GM11168 (cell line): ENCODE data around the gene LAMB4.
"Not testable (repeated sequence)": the region's sequence is repeated elsewhere in the genome, so short reads cannot be mapped to it uniquely, and the experiment has no call there.

ENCODE experiments used
- in situ Hi-C: fragments of 300-500 bp; cut with MboI; formaldehyde crosslinking; loops from one replicate; pipeline ENCODE4 v1.12.0; 2022; ENCODE audit warnings: low sequenced_read_pairs; ENCODE audit not compliant: unreplicated experiment

The LAMB4 gene

DNA sequence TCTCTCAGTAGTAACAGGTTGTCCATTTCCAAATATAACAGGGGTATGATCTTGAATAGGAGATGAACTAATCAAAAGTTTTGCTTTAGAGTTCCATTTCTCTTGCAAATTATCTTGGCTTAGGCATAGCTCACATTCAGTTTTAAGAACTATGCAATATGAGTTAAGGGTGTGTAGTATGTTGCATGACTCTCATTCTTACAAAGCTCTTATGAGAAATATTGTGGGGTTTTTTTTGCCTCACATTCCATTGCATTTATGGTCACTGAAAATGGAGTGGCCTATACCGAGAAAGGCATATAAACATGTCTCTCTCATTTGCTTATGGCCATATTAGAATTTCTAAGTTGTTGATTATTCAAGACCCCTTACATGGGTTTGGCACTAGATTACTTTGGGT, 78.7 kb downstream of the LAMB4 start:
- in situ Hi-C loops, result no loop called here

DNA sequence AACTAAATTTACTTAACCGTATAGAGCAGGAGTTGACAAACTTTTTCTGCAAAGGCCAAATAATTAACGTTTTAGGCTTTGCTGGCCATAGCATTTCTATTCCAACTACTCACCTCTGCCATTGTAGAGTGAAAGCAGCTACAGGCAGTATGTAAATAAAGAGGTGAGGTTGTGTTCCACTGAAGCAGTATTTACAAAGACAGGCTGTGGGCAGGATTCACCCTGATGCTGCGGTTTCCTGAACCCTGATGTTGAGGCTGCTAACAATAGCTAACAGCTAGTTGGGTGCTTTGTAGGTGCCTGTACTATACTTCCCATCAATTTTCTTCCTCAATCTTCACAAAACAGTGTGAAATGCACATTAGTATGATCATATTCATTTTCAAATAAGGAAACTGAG, 80.2 kb downstream of the LAMB4 start:
- in situ Hi-C loops, result no loop called here

DNA sequence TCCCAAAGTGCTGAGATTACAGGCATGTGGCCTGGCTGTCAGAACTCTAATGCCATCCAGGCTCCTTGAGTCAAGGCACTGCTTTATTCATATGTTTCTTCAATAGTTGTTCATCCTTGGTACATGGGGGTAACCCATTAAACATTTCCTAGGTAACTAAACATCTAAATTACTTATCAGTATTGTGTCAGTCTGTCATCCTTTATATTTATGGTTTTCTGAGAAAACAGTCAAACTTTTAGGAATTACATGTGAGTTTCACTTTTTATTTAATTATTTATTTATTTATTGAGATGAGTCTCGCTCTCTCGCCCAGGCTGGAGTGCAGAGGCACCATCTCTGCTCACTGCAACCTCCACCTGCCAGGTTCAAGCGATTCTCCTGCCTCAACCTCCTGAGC, 81.7 kb downstream of the LAMB4 start:
- in situ Hi-C loops, result no loop called here

DNA sequence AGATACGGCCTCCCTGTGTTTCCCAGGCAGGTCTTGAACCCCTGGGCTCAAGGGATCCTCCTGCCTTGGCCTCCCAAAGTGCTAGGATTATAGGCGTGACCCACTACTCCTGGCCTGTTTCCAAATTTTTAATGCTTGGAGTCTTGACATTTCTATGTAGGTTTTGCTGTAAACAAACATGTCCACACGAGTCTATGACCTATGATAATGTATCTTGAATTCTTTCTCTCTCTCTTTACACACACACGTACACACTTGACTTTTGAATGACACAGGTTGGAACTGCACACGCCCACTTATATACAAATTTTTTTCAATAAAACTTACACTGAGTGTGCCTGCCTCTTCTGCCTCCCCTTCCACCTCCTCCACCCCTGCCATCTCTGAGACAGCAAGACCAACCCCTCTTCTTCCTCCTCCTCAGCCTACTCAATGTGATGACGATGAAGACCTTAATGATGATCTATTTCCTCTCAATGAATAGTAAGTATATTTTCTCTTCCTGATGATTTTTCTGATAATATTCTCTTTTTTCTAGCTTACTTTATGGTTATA, 83.1 kb downstream of the LAMB4 start:
- in situ Hi-C loops, result no loop called here

DNA sequence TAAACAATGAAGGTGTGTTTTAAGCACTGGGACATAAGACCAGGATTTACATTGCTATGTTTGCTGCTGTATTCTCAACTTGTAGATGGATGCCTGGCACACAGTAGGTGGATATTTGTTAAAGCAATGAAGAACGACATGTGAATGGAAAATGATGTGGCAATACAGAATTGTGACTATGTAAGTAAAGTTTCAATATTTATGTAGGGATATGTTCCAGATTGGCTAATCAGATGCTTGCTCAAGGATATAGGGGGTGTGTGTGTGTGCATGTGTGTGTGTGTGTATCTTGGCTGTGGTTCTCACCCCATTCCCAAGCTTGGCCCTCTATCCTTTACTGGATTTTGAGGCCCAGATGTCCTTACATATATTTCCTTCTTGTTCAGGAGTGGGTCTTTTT, 84.5 kb downstream of the LAMB4 start:
- in situ Hi-C loops, result no loop called here

DNA sequence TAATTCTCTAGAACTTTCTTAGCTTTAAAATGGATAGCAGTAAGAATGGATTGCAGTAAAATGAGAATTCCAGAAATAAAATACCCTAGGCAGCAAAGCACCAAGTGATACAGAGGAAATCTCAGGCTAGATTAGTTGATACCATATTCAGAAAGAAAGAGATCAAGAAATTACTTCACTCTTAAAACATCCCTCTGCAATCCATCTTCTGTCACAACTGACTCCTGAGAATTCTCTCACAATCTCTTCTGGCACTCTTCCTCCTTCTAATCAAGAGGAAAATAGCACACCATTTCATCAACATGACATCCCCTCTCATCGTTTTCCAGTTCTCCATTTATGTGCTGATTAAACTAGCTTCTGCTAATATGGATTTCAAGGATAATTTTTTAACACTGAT, 85.0 kb downstream of the LAMB4 start:
- in situ Hi-C loops, result no loop called here

DNA sequence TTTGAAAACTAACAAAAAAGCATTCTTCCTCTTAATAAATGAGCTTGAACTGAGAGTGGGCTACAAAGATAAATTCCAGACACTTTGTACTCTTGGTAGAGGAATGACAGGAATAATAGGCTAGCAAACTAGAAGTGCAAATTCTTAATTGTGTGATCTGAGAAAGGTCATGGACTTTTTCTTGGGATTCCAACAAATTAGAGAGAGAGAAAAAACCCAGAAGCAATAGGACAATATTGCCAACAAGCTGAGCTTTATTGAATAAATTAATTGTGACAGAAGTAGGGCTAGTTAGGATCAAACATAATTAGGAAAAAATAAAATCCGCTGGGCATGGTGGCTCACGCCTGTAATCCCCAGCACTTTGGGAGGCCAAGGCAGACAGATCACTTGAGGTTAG, 85.8 kb downstream of the LAMB4 start:
- in situ Hi-C loops, result no loop called here

DNA sequence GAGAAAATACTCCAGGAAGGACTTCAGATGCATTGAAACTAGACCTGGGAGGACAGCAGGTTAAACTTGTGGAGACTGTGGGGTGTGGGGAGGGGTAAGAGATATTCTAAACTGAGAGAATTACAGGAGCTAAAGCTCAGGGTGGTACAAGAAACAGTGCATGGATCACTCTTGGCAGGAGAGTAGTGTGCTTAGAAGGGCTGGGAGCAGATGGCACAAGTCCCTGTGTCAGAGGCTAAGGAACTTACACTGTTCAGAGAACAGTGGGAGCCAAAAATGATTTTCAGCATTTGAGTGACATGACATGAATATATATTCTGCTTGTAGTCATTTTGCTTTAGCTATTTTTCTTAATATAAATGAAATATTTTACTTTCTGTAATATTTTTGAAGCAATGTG, 91.2 kb downstream of the LAMB4 start:
- in situ Hi-C loops, result no loop called here

DNA sequence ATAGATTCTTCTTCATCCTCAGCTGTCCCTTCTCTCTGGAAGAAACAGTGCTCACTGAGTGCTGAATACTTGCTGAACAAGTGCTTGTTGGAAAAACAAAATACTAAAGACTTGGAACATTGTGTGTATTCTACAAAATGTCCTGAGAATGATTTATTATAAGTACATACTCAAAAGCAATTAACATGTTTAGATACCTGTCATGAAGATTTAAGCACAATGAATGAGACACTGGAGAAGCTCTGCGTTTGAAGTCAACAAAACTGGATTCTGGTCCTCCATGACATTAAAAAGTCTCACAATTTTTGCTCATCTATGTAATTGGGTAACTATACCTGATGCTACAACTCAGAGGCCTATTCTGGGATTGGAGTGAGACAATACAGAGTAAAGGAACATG, 92.4 kb downstream of the LAMB4 start:
- in situ Hi-C loops, result no loop called here

DNA sequence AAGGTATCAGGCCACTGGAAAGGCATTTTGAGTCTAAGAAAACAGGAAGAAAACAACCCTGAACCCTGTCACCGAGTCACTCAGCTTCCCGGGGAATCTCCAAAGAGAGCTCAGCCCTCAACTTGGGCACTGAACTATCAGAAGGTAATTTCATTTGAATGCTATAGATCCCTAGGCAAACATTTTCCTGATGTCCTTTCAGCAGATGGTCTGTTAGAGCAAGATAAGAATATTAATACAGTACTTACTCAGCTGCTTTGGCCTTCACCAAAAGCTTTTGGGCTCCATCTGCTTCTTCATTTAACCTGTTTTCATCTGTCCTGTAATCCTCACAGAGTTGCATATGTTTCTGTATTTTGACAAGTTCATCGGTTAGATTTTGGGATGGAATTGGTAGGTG, 93.0 kb downstream of the LAMB4 start:
- in situ Hi-C loops, result no loop called here

DNA sequence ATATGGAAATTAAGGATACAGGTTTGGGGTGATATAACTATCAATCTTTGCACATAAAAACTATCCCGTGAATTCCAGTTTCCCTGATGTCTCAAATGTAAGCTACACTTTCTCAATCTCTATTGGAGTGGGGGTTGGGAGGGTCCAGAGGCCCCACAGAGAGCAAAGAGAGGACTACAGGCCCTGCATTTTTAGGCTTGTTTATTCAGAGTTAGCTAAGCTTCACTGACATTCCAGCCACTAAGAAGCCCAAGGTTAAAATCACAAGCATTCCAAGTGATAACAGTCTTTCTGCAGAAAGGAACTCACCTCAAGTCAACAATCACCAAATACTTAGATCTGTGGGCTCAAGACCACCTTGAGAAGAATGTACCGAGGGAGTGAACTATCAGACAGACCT, 95.6 kb downstream of the LAMB4 start:
- in situ Hi-C loops, result no loop called here

DNA sequence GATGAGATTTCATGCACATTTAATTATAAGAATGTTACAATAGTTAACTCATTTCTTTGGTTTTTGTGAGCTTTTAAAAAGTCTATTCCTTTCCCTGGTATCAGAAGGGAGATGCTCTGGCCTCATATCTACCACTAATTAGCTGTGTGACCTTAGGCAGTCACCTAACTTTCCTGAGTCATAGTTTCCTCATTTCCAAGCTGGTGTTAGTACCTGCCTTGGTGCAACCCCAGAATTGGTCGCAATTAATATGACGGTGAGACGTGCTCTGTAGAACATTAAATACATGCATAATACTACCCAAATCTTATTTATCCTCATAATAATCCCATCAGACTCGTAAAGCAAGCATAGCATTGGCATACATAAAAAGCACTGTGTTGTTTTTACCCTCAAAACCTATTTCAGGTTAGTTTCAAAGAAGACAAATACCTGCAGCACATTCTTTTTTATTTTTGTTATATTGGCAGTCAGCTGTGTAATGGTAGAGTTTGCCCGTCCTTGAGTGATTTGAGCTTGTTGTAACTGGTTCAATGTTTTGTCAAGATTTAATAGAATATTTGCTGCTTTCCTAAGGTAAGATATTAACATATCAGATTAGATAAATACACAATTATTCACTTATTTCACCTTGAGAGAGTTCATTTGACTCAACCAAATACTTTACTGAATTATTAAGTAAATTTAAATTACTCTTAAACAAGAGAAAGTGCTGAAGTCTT, 96.2 kb downstream of the LAMB4 start:
- in situ Hi-C loops, result no loop called here

DNA sequence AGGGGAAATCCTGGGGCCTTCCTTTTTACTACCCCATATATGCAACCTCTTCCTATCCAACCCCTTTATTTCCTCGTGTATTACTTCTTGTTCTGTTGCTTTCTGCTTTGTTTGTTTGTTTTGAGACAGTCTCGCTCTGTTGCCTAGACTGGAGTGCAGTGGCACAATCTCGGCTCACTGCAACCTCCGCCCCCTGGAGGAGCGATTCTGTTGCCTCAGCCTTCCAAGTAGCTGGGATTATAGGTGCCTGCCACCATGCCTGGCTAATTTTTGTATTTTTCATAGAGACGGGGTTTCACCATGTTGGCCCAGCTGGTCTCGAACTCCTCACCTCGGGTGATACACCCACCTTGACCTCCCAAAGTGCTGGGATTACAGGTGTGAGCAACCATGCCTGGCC, 96.9 kb downstream of the LAMB4 start:
- in situ Hi-C loops, result not testable (repeated sequence)

DNA sequence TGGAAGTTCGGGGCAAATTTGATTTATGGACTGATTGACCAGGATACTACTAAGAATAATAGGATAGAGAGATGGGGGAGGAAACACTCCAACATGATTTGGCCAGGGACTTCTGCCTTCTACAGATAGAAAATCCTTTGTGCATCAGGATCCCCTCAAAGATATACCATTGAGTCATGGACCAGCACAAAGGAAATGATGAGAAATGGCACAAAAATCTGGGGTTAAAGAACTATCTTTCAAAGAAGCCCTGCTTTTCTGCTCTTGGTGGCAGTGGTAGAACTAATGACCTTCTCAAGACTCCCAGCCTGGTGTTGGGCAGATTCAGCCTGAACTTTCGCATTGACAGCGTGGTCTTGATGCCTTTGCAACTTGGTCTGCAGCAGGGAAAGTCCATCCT, 99.6 kb downstream of the LAMB4 start:
- in situ Hi-C loops, result no loop called here

DNA sequence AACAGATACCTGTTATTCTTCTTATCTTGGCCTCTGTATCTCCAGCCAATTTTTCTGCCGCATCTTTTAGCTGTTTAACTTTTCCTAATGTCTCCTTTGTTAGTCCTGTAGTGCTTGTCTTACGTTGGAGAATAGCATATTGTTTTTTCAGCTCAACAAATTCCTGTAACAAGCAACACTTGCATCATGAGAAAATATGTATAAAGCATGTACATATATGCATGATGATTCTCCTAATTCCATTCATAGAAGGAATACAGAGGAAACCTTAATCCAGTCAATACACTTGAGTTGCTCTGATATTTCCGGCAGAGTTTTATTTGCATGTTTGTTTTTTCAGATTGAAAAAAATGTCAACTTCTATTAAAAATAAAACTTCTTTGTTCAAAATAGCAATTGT, 101.1 kb downstream of the LAMB4 start:
- in situ Hi-C loops, result no loop called here

DNA sequence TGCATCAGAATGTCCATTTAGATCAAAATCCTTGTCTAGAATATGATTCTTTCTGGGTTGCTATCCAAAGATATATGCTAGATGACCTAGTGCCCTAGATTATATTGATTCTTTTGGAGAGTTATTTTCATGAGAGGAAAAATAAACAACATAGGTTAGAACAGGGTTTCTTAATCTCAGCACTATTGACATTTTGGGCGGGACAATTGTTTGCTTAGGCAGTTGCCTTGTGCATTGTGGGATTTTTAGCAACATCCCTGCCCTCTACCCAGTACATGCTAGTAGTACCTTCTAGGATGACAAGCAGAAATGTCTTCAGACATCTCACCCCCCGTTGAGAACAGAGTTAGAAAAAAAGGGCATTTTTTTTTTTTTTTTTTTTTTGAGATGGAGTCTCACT, 102.0 kb downstream of the LAMB4 start:
- in situ Hi-C loops, result no loop called here

DNA sequence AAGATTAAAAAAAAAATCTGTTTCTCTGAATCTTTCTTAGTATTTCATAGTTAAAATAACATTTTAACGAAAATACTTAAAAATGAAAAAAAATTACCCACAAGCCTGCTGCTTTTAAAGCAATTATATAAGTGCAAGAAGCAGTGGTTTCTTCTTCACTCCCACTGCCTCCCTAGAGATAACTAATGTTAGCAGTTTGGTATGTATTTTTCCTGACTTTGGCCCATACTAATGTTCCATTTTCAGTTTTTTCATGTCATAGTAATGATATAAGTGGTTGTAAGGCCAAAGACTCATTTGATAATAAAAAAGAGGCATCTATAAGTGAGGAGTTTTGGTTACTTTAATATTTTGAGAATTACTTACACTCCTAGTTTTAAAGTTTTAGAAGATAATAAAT, 102.9 kb downstream of the LAMB4 start:
- in situ Hi-C loops, result no loop called here

DNA sequence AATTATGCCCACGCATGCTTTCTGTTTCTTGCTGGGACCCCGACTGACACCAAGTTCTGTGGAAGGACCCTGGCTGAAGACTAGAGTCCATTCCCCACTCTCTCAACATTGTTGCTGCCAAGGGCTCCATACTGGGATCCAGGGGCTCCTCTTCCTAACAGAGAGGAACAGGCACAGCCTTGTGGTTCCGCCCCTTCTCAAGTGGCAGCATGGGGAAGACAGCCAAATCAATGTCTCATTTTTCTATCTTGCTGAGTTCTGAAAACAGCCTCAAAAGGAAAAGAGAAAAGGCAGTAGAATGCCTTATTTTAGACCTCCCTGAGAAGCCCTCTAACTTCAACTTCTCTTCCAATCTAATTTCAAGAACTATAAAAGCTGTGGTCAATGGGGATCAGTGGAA, 103.5 kb downstream of the LAMB4 start:
- in situ Hi-C loops, result no loop called here

DNA sequence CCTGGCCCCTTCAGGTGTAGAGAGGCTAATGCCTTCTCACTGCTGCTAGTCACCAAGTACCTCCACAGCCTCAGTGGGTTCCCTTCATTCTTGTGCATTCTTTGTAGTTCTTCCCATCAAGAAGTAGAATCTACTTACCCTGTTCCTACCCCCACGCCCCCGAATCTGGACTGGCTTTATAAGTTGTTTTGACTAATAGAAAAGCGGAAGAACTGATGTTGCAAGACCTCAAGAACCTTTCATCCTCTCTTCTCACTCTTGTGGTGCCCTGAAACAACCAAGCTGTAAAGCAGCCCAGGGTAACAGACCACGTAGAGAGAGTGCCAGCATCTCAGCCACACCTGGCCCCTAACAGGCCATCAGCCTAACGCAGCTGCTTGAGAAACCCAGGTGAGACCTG, 104.0 kb downstream of the LAMB4 start:
- in situ Hi-C loops, result no loop called here

DNA sequence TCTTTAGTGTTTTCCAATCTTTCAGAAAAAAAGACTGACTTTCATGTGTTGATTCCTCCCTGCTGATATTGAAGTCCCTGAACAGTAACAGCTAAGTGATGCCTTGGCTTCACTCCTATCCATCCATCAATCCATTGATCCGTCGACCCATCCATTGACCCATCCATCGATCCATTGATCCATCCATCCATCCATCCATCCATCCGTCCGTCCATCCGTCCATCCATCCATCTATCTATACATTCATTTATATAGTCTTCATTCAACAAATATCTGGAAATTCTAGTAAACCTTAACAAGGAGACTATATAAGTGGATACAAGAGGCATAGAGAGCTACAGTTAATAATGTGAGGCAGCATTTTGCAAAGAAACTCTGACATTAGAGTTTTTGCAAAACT, 105.6 kb downstream of the LAMB4 start:
- in situ Hi-C loops, result no loop called here

DNA sequence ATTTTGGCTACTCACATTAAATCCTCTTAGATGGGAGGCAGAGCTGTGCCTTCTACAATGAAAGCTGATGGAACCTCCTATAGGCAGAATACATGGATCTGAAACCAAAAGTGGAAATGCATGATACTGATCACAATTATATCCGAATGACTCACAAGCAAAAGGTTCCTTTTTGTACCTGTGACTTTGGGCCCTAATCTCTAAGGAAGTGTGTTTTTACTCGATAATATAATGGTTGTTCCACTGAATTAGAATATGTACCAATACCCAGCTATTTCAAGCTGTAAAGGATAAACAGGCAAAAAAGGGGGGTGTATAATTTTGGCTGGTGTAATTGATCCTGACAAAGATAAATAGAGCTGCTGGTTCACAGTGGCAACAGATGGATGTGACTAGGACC, 109.6 kb downstream of the LAMB4 start:
- in situ Hi-C loops, result no loop called here

DNA sequence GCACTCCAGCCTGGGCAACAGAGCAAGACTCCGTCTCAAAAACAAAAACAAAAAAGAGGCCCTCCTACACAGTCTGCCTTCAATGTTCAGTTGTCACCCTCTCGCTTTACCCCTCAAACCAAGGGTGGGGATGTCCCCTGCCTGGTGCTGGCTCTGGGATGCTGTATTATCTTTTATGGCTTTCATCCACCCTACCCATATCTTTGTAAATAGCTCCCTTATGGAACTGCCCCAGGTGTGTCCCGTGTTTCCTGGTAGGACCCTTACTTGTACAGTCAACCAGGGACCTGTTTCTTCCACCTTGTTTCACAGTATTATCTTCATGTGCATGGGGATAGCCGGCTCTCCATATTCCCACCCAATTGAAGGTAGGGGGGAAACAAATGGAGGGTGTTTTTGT, 111.5 kb downstream of the LAMB4 start:
- in situ Hi-C loops, result no loop called here

DNA sequence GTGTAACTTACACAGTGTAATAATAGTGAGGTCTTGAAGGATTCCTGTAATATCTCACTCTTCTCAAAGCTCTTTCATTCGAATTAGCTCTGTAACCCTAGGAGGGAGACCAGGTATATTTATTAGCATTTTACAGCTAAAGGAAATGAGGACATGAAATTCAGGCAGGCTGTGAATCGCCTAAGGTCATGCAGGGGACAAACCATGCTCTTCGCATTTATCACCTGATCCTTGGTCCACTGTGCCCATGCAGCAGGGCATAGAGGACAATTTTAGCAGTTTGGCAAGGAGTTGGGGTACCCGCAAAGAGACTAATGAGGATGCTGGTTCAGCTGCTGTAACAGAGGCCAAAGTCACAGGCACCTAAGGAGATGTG, 112.4 kb downstream of the LAMB4 start:
- in situ Hi-C loops, result no loop called here
